Measurements from ENCODE around the gene FGD4. TPM values are rescaled to one million over a fixed set of nuclear protein-coding genes. Genes with fewer than 3 reads are reported as not detected.

Gene FGD4
- total and polyA plus RNA-seq, 2 donors (not counting 3 experiments of a cell fraction or from before 2014, with no cell fraction given): 6.6 to 44.7 TPM

- no peak for FAIRE-seq
- Histone ChIP-seq H3K9me3 (replicated peaks; ENCODE audit: control insufficient read depth, insufficient read depth, low read length) (no peaks in the 10 kb centered on the region), H3K9ac (replicated peaks; ENCODE audit: extremely low read depth, insufficient read depth, low read length) (no peak overlapping the region), H4K20me1 (replicated peaks; ENCODE audit: control insufficient read depth, extremely low read depth, insufficient read depth, low read length) (no peaks in the 10 kb centered on the region), H3K36me3 (ENCODE audit: control insufficient read depth in 2 of 2, extremely low read depth in 1 of 2, insufficient read depth in 2 of 2, low read length in 2 of 2) (no peaks in the 10 kb centered on the region), H3K27me3 (ENCODE audit: control insufficient read depth in 2 of 2, insufficient read depth in 2 of 2, low read length in 2 of 2) (no peaks in the 10 kb centered on the region), H2AFZ (ENCODE audit: low read depth, low read length) (no peak overlapping the region), H3K4me3 (replicated peaks in 1 of 3; ENCODE audit: insufficient read depth in 1 of 3, low read depth in 1 of 3, low read length in 3 of 3) (no peak overlapping the region), H3K27ac (ENCODE audit: insufficient read depth, low read depth, low read length) (no peak overlapping the region), H3K4me1 (ENCODE audit: control insufficient read depth, extremely low read depth, insufficient read depth, low read length) (peaks cover 12% of the 10 kb centered on the region), H3K4me2 (ENCODE audit: insufficient read depth, low read length) (no peak overlapping the region), H3K9me1 (replicated peaks; ENCODE audit: control insufficient read depth, extremely low read depth, insufficient read depth, low read length) (no peaks in the 10 kb centered on the region), H3K79me2 (ENCODE audit: control insufficient read depth, insufficient read depth, low read length) (no peaks in the 10 kb centered on the region)
- intact Hi-C loops (cut with micrococcal nuclease): no loop called here
- ChIA-PET CTCF (interaction anchor here (0.7 to 1.0 kb wide), 2 partner anchors 15 to 25 kb away, joined by 3 read pairs; no protein-coding TSS in a partner anchor), POLR2A (no interaction called here)
- DNase-seq (ENCODE audit: low read depth, low spot score): no peak
- TF ChIP-seq FOS (IDR thresholded peaks at IDR 0.05; ENCODE audit: borderline replicate concordance, insufficient read depth, low read length): no peak
- no peak for TF ChIP-seq JUN (IDR thresholded peaks at IDR 0.05; ENCODE audit: borderline replicate concordance, insufficient read depth, insufficient read length, low read depth)
- TF ChIP-seq MAX (IDR thresholded peaks at IDR 0.05; ENCODE audit: insufficient read depth, insufficient read length): no peak
- TF ChIP-seq GATA2 (IDR thresholded peaks at IDR 0.05; ENCODE audit: insufficient read depth, insufficient read length, low read depth, low read length): no peak
- no peak for TF ChIP-seq POLR2A (IDR thresholded peaks at IDR 0.05; ENCODE audit: low read depth, low read length)
- TF ChIP-seq CTCF (IDR thresholded peaks at IDR 0.05; ENCODE audit: extremely low read depth in 1 of 2, insufficient read depth in 1 of 2, low read depth in 1 of 2, low read length in 2 of 2): no peak
- TF ChIP-seq EZH2 (IDR thresholded peaks at IDR 0.05; ENCODE audit: borderline replicate concordance, low read depth, low read length, severe bottlenecking): no peak
- TF ChIP-seq MYC (IDR thresholded peaks at IDR 0.05; ENCODE audit: low read depth, low read length): no peak
- no peak for TF ChIP-seq POLR2AphosphoS5 (IDR thresholded peaks at IDR 0.05; ENCODE audit: insufficient read depth, low read depth, low read length)
- no TSS peak for BruUV-seq (replicated peaks)
- dilution Hi-C loops (cut with MboI; ENCODE audit: extremely low pct_ligation_motif_present, low sequenced_read_pairs): no loop called here
Measured at GRCh38 chr12:32517966-32518365, 118.6 kb downstream of the FGD4 start.

Data from endothelial cell of umbilical vein (primary cell).